NB4 (cell line): ENCODE measurements around the gene PXN.

ENCODE experiments used
- CTCF ChIP-seq: IDR thresholded peaks from one replicate; pipeline ENCODE4 v1.5.1; 2012; ENCODE audit warnings: low read depth, low read length
- MYC ChIP-seq: IDR thresholded peaks from 2 replicates; pipeline ENCODE4 v1.6.1; 2011; ENCODE audit warnings: low read depth, low read length
- POLR2A ChIP-seq: IDR thresholded peaks from 2 replicates; pipeline ENCODE4 v1.6.1; 2011; ENCODE audit warnings: mild to moderate bottlenecking; ENCODE audit not compliant: insufficient read length; ENCODE audit errors: extremely low read depth
- TF ChIP-seq, protein P1 (sequence below): IDR thresholded peaks from 2 replicates; pipeline ENCODE4 v1.6.1; 2011; ENCODE audit warnings: low read depth, low read length

DNA sequence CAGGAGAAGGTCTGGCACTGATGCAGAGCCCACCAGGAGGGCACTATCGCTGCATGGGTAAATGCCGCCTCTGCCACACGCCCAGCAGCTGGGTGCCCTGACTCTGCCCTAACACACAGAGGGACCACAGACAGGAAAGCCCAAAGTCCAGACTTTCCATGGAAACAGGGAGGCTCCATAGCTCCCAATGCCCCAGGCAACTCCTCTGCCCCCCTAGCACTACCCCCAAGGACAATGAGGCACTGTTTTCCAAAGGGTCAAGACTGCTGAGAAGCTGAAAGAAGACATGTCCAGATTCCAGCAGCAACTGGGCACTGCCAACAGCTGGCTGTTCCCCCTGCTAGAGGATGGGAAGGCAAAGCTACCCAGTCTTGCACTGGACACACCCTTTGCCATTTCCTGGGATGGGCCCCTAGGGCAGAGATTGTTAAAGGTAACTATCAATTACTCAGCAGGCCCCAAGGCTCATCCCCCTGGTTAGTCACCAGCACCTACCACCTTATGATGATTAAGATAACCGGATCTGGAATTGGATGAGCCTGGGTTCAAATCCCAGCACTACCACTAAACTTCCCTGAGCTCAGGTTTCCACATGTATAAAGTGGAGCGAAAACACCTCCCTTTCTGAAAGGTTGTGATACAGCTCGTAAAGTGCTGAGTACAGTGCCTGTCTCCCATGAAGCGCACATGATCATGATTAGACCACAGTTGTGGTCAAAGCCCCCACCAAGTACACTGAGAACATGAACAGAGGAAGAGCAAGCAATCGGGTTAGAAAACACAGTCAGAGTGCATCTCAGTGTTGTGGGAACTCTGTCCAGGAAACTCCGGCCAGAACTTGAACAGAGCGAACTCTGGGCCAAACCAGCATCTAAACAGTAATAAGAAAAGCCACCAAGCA lies 3.3 kb downstream of the PXN start:
- TF ChIP-seq CTCF = no peak
- TF ChIP-seq POLR2A = no peak
- TF ChIP-seq MYC = no peak
- TF ChIP-seq, protein P1, sequence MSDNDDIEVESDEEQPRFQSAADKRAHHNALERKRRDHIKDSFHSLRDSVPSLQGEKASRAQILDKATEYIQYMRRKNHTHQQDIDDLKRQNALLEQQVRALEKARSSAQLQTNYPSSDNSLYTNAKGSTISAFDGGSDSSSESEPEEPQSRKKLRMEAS = no peak
